ENCODE data around the gene FLYWCH2. TPM values are rescaled to one million over a fixed set of nuclear protein-coding genes. Genes with fewer than 3 reads are reported as not detected.
A peak's percentile ranks its signal among the peaks of the same experiment; 100 is the strongest.

The FLYWCH2 gene
- total RNA-seq, 2 donors from 2014 or later: 78.8 to 150 TPM

DNA sequence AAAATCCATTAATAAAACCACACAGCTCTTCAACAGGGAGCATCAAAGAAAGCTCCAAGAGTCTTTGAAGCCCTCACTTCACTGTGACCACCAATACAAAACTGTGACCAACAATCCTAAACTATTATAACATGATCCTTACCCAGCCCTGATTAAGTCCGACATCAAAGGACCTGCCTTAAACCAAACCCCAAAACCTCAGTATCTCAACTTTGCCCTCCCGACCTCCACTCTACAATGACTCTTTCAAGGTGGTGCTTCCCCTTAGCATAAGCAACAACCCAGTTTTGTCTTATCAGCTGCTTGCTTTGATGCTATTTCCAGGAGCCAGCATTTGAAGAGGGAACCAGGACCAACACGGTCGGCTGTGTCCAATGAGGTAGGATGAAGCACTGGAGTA, 16.6 kb upstream of the FLYWCH2 start:
- WGBS: 87% methylated on average over 4 of the region's 4 CpGs

DNA sequence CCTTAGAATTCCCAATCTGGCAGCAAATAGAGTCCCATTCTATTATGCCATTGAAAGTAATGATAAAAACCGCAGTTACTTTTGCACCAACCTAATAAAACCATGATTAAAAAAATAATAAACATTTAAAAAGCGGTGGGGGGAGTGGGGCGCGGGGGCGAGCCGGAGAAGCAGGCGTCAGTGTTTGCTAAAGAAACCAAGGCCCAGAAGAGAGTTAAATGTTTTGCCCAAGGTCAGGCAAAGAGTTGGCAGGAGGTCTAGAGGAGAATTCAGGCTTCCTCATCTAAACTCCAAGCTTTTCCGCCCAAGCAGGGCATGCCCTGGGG, 15.4 kb upstream of the FLYWCH2 start:
- Histone ChIP-seq H3K4me1 (replicated peaks) (no peaks in the 10 kb centered on the region), H3K27ac (peak overlapping the region; percentile 80 to 92), H3K4me3 (peak overlapping the region; percentile 46 to 78), H3K36me3 (no peaks in the 10 kb centered on the region), H3K9me3 (no peaks in the 10 kb centered on the region), H3K27me3 (replicated peaks; ENCODE audit: insufficient read depth) (no peaks in the 10 kb centered on the region)
- intact Hi-C loops (cut with DNase I): loop anchor here (5.0 kb wide), 1 partner anchor 90 kb away; the partner anchor contains the start of gene ELOB
- TF ChIP-seq POLR2A (IDR thresholded peaks at IDR 0.05) (no peak), POLR2AphosphoS5 (IDR thresholded peaks at IDR 0.05) (no peak)
- TF ChIP-seq, protein P1, sequence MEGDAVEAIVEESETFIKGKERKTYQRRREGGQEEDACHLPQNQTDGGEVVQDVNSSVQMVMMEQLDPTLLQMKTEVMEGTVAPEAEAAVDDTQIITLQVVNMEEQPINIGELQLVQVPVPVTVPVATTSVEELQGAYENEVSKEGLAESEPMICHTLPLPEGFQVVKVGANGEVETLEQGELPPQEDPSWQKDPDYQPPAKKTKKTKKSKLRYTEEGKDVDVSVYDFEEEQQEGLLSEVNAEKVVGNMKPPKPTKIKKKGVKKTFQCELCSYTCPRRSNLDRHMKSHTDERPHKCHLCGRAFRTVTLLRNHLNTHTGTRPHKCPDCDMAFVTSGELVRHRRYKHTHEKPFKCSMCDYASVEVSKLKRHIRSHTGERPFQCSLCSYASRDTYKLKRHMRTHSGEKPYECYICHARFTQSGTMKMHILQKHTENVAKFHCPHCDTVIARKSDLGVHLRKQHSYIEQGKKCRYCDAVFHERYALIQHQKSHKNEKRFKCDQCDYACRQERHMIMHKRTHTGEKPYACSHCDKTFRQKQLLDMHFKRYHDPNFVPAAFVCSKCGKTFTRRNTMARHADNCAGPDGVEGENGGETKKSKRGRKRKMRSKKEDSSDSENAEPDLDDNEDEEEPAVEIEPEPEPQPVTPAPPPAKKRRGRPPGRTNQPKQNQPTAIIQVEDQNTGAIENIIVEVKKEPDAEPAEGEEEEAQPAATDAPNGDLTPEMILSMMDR (IDR thresholded peaks at IDR 0.05): no peak
- 42% methylated on average over 8 of the region's 8 CpGs for WGBS
- no peak for DNase-seq (ENCODE audit: low spot score)

More for the DNA sequence above, 16.6 kb upstream of the FLYWCH2 start:
- no peaks in the 10 kb centered on the region for H3K36me3 ChIP-seq
- no peaks in the 10 kb centered on the region for H3K9me3 ChIP-seq
- DNase-seq (ENCODE audit: low spot score): no peak
- no peak overlapping the region for H3K4me3 ChIP-seq
- no peaks in the 10 kb centered on the region for H3K27me3 ChIP-seq (replicated peaks; ENCODE audit: insufficient read depth)
- intact Hi-C loops (cut with DNase I): loop anchor here (5.0 kb wide), 1 partner anchor 89 kb away; the partner anchor contains the start of gene ELOB
- TF ChIP-seq POLR2AphosphoS5 (IDR thresholded peaks at IDR 0.05): no peak
- no peak for TF ChIP-seq POLR2A (IDR thresholded peaks at IDR 0.05)
- TF ChIP-seq, protein P1 (IDR thresholded peaks at IDR 0.05): no peak
- H3K27ac ChIP-seq: no peak overlapping the region
- no peaks in the 10 kb centered on the region for H3K4me1 ChIP-seq (replicated peaks)

DNA sequence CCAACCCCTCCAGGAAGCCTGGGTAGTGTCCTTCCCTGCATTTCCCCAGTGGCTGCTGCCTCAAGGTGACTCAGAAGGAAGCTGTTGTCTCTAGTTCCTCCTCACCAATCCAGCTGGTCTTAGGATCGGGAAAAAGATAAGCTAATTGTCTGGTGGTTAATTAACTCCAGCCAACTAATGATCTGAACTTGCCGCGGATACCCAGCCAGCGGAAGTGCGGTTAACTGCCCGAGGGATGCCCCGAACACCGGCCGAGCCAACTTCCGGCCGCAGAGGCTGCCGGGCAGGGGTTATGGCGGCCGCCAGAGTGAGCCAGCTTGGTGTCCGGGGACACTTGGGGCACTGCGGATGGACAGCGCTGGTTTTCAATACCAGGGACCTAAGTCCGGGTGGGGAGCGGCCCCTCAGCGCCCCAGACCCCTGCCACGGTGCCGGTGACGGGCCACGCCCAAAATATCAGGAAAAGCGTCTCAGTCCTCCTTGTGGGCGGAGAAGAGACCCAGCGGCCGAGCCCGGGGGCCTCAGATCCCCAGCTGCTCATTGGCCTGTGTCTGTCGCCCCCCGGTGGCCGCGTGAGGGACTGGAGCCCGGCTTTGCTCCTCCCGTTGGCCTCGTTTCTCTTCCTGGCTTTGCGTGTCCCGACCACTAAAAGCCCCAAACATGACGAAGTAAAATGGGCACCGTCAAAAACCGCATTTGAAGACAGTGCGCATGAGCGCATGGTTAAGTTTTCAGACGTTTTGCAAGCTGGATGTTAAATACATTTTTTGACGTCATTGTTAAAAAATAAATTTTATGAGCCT, 14.8 kb upstream of the FLYWCH2 start:
- intact Hi-C loops (cut with DNase I): loop anchor here (5.0 kb wide), 1 partner anchor 91 kb away; the partner anchor contains the start of gene ELOB
- H3K27ac ChIP-seq: peak overlapping the region; percentile 80 to 92
- H3K9me3 ChIP-seq: no peaks in the 10 kb centered on the region
- H3K36me3 ChIP-seq: no peaks in the 10 kb centered on the region
- H3K4me3 ChIP-seq: peak overlapping the region; percentile 46 to 78
- peak; percentile 93 for DNase-seq (ENCODE audit: low spot score)
- TF ChIP-seq, protein P1 (IDR thresholded peaks at IDR 0.05): peak; percentile 95 to 99 (median 98)
- TF ChIP-seq POLR2AphosphoS5 (IDR thresholded peaks at IDR 0.05) (peak; percentile 81), POLR2A (IDR thresholded peaks at IDR 0.05) (no peak)
- under 1% methylated on average over 45 of the region's 45 CpGs for WGBS
- H3K4me1 ChIP-seq (replicated peaks): no peaks in the 10 kb centered on the region
- H3K27me3 ChIP-seq (replicated peaks; ENCODE audit: insufficient read depth): no peaks in the 10 kb centered on the region

DNA sequence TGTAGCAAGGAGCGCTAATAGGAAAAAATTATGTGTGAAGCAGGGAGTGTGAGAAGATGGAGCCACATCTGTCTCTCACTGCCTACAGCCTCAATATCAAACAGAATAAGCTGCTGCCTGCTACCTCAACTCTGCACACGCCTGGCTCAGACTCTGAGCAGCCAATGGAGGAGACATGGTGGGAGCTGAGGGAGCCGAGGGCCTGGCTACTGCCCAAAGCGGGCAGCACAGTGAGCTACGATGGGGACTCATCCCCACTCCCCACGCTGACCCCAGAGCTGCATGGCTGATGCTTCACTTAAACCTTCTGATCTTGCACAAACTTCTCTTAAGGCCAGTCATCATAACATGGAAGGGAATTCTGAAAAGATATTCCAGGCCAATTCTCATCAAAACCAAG, 11.1 kb upstream of the FLYWCH2 start:
- no peak overlapping the region for H3K27ac ChIP-seq
- DNase-seq (ENCODE audit: low spot score): no peak
- intact Hi-C loops (cut with DNase I): loop anchor here (5.0 kb wide), 2 partner anchors 40 to 55 kb away; partner anchors contain the start of gene FLYWCH1
- H3K4me3 ChIP-seq: no peak overlapping the region
- no peaks in the 10 kb centered on the region for H3K36me3 ChIP-seq
- H3K9me3 ChIP-seq: no peaks in the 10 kb centered on the region
- H3K27me3 ChIP-seq (replicated peaks; ENCODE audit: insufficient read depth): no peaks in the 10 kb centered on the region
- no peak for TF ChIP-seq POLR2A (IDR thresholded peaks at IDR 0.05)
- WGBS: 76% methylated on average over 6 of the region's 6 CpGs
- H3K4me1 ChIP-seq (replicated peaks): no peaks in the 10 kb centered on the region

DNA sequence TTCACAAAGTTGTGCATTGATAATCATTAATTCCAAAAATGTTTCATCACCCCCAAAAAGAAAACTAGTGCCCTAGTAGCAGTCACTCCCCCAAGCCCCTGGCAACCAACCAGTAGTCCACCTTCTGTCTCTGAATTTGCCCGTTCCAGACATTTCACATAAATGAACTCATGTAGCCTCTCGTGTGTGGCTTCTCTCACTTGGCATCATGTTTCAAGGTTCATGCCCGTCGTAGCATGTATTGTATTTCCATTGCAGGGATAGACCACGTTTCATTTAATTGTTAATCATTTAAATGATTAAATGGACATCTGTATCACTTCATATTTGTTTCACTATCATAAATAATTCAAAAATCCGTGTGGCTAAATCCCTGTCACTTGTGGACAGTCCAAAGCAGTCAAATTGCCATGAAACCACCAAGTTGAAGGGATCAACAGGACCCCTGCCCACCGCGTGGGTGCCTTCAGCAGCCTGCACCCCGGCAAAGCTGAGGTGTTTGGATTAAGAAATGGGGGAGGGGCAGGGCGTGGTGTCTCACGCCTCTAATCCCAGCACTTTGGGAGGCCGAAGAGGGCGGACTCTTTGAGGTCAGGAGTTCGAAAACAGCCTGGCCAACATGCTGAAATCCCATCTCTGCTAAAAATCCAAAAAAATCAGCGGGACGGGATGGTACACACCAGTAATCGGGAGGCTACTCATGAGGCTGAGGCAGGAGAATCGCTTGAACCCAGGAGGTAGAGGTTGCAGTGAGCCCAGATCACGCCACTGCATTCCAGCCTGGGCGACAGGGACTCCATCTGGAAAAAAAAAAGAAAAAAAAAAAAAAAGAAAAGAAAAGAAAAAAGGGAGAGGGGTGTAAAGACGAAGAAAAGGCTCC, 8.7 kb upstream of the FLYWCH2 start:
- intact Hi-C loops (cut with DNase I): loop anchor here (5.0 kb wide), 2 partner anchors 38 to 53 kb away; partner anchors contain the start of gene FLYWCH1
- peak overlapping the region; percentile 15 to 41 for H3K27ac ChIP-seq
- 46% methylated on average over 21 of the region's 21 CpGs for WGBS
- H3K4me1 ChIP-seq (replicated peaks): peaks cover 3% of the 10 kb centered on the region
- no peaks in the 10 kb centered on the region for H3K27me3 ChIP-seq (replicated peaks; ENCODE audit: insufficient read depth)
- DNase-seq (ENCODE audit: low spot score): no peak
- no peak for TF ChIP-seq POLR2A (IDR thresholded peaks at IDR 0.05)
- TF ChIP-seq POLR2AphosphoS5 (IDR thresholded peaks at IDR 0.05): no peak
- TF ChIP-seq, protein P1 (IDR thresholded peaks at IDR 0.05): no peak
- no peaks in the 10 kb centered on the region for H3K36me3 ChIP-seq
- H3K9me3 ChIP-seq: no peaks in the 10 kb centered on the region
- no peak overlapping the region for H3K4me3 ChIP-seq

All from prostate gland (tissue), 2 donors.